COLO829 (cell line): ENCODE results near the gene BACE2.

Source experiments
- DNase-seq: peaks from one replicate; pipeline ENCODE4 v3.0.0; 2012; ENCODE audit warnings: low spot score

BACE2 gene

DNA sequence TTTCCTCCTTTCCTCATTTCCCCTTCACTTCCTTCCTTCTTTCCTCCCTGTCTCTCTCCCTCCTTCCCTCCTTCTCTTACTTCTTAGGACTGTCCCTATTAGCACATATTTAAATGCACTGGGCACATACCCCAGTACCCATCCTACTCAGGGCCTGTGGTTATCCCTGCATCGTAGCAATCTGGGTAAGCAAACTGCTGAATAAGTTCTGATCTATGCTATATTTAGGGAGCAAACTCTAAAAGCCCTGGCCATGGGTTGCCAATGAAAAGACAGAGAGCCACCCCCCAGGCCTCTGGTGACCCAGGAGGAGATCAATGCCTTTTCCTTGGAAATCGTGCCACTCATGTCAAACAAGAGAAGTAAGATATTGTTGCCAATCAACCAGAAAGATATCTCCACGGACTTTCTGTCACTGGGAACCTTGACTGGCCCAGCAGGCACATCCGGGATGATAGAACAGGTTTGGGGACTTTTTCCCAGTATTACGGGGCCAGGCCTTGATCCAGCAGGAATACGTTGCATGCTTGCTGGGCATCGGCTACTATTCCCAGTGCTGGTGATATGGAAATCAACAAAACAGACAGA lies 154.0 kb downstream of the BACE2 start:
- DNase-seq, result no peak

GRCh38 chr21:41322496-41323382 lies 154.8 kb downstream of the BACE2 start:
- DNase-seq, result no peak

DNA sequence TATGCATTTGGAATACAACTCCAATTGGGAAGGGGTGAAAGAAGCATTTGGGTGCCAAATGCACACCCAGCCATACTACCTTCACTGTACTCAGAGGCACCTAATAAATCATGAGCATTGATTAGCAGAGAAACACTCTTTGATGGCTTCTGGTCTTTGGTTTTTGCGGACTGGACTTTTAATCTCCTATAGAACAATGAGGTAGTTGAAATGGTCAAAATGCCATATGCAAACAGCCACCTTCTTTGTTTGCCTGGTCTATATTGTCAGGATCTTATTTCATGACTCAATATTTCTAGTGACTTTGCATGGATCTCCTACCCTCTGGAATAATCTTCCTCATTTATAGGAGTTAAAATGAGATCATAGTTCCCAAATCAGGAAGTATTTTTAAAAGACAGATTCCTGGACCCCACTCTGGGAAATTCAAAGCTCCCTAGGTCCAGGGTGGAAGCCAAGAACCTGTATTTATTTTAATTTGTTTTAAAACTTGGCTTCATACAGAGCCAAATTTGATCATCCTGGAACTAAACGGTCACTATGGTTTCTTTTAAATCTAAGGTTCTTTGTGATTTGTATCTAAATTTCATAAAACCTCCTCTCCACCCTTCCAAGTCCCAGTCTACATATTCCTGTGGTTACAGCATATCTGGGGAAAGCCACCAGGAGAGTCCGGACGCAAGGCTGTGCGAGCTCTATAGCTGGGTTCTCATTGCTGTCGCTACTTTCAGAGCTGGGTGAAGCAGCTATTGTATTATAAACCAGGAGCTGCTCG lies 157.4 kb downstream of the BACE2 start:
- peak; percentile 57 for DNase-seq

DNA sequence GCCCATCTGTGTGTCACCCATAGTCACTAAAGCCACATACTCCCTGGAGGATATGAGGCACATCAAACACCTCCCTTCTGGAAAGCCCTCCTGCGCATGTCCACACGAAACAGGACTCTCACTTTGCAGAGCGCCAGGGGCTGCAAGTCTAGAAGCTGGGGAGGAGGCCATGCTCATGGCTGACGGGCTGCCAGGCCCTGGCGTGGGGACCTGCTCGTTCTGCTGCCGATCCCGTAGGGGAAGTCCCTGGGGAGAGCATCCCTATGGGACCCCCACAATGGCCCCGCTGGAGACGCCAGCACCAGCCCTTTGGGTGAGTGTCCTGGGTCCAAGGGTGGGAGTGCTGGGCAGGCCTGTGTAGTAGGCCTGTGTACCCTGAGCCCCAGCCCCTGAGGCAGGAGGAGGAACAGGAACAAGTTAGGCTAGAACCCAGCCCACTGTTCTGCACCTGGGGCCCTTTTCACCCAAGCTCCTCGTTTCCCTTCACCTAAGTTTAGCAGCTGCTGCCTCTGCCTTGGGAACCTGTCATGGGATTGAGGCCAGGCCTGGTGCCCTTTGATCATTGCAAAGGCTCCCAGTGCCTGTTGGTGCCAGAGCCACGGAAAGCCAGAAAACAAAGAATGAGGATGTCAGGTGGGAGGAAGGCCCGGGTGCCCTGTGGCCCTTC lies 158.6 kb downstream of the BACE2 start:
- DNase-seq, result no peak

- no peak for DNase-seq
Measured at GRCh38 chr21:41327753-41328152, 159.8 kb downstream of the BACE2 start.

DNA sequence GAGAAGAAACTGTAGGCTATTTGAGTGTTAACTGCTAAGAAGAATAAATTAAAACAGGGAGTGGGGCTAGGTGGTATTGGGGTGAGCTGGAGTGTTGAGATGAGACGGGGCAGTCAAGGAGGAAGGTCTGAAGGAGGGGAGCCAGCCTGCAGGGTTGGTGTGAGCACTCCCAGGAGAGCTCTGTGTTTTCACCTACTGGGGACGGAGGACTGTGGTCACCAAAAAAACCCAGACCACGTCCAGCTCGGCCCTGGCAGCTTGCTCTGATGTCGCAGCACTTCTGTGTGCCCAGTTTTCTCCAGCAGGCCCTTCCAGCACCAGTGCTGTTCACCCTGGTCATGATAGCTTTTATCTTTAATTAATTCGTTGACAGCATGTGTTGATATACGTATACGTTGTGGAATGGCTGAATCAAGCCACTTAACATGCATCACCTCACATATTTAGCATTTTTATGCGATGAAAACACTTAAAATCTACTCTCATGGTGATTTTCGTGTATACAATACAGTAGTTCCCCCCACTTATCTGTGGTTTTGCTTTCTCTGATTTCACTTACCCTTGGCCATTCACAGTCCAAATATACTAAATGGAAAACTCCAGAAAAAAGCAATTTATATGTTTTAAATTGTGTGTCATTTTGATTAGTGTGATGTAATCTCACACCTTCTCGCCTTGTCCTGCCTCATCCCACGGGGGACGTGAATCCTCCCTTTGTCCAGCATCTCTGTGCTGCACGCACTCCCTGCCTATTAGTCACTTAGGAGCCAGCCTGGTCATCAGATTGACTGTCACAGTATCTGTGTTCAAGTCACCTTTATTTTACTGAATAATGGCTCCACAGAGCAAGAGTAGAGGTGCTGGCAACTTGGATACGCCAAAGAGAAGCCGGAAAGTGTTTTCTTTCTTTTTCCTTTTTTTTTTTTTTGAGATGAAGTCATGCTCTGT lies 161.0 kb downstream of the BACE2 start:
- DNase-seq, result no peak
